ENCODE data around the gene SH3BGRL2. TPM values are rescaled to one million over a fixed set of nuclear protein-coding genes. Genes with fewer than 3 reads are reported as not detected.
A peak's percentile ranks its signal among the peaks of the same experiment; 100 is the strongest.

Gene SH3BGRL2
- 10 to 100 TPM; 24.1 to 29.1 TPM for total RNA-seq

- DNase-seq (ENCODE audit: low spot score) (no peak), ATAC-seq (ENCODE audit: insufficient number of reproducible peaks, low FRiP score, low read depth) (peak; percentile 51)
- Histone ChIP-seq H3K4me1 (ENCODE audit: control insufficient read depth in 1 of 2, low read depth in 2 of 2) (peaks cover 5 to 9% of the 10 kb centered on the region in 2 donors), H3K27ac (no peak within 1 kb of the TSS), H3K36me3 (no peaks in the 10 kb centered on the region), H3K27me3 (replicated peaks; ENCODE audit: insufficient read depth) (no peaks in the 10 kb centered on the region), H3K9me3 (no peaks in the 10 kb centered on the region), H3K4me3 (peak within 1 kb of the TSS; percentile 83)
- TF ChIP-seq CTCF (IDR thresholded peaks at IDR 0.05), result no peak
These were observed at the start of gene SH3BGRL2 for GRCh38 chr6:79630883-79631692. TSS of gene SH3BGRL2 (plus strand) at chr6:79631329. CDS start at chr6:79631462, 133 bp downstream.

GRCh38 chr6:79584332-79584731 is 46.8 kb upstream of the SH3BGRL2 start:
- no peaks in the 10 kb centered on the region for H3K36me3 ChIP-seq
- no peak overlapping the region for H3K27ac ChIP-seq
- no peaks in the 10 kb centered on the region for H3K27me3 ChIP-seq (replicated peaks; ENCODE audit: insufficient read depth)
- DNase-seq (ENCODE audit: low spot score) (no peak), ATAC-seq (ENCODE audit: insufficient number of reproducible peaks, low FRiP score, low read depth) (no peak)
- no peak overlapping the region for H3K4me3 ChIP-seq
- H3K9me3 ChIP-seq, result no peaks in the 10 kb centered on the region
- TF ChIP-seq CTCF (IDR thresholded peaks at IDR 0.05), result no peak
- no peaks in the 10 kb centered on the region for H3K4me1 ChIP-seq (ENCODE audit: control insufficient read depth in 1 of 2, low read depth in 2 of 2)

GRCh38 chr6:79586548-79586947 is 44.6 kb upstream of the SH3BGRL2 start:
- TF ChIP-seq CTCF (IDR thresholded peaks at IDR 0.05), result no peak
- H3K9me3 ChIP-seq, result no peaks in the 10 kb centered on the region
- no peaks in the 10 kb centered on the region for H3K36me3 ChIP-seq
- DNase-seq (ENCODE audit: low spot score) (no peak), ATAC-seq (ENCODE audit: insufficient number of reproducible peaks, low FRiP score, low read depth) (no peak)
- no peaks in the 10 kb centered on the region for H3K27me3 ChIP-seq (replicated peaks; ENCODE audit: insufficient read depth)
- no peak overlapping the region for H3K4me3 ChIP-seq
- no peak overlapping the region for H3K27ac ChIP-seq
- H3K4me1 ChIP-seq (ENCODE audit: control insufficient read depth in 1 of 2, low read depth in 2 of 2), result no peaks in the 10 kb centered on the region

GRCh38 chr6:79589701-79590100 is 41.4 kb upstream of the SH3BGRL2 start:
- no peak for DNase-seq (ENCODE audit: low spot score)
- Histone ChIP-seq H3K9me3 (no peaks in the 10 kb centered on the region), H3K36me3 (no peaks in the 10 kb centered on the region), H3K4me1 (ENCODE audit: control insufficient read depth in 1 of 2, low read depth in 2 of 2) (no peaks in the 10 kb centered on the region), H3K27ac (no peak overlapping the region), H3K27me3 (replicated peaks; ENCODE audit: insufficient read depth) (no peaks in the 10 kb centered on the region), H3K4me3 (no peak overlapping the region)
- ATAC-seq (ENCODE audit: insufficient number of reproducible peaks, low FRiP score, low read depth), result no peak
- TF ChIP-seq CTCF (IDR thresholded peaks at IDR 0.05), result no peak

GRCh38 chr6:79597155-79597554 is 34.0 kb upstream of the SH3BGRL2 start:
- ATAC-seq (ENCODE audit: insufficient number of reproducible peaks, low FRiP score, low read depth), result no peak
- no peak for DNase-seq (ENCODE audit: low spot score)
- H3K27ac ChIP-seq, result no peak overlapping the region
- no peaks in the 10 kb centered on the region for H3K4me1 ChIP-seq (ENCODE audit: control insufficient read depth in 1 of 2, low read depth in 2 of 2)
- TF ChIP-seq CTCF (IDR thresholded peaks at IDR 0.05), result no peak
- no peak overlapping the region for H3K4me3 ChIP-seq
- H3K27me3 ChIP-seq (replicated peaks; ENCODE audit: insufficient read depth), result no peaks in the 10 kb centered on the region
- no peaks in the 10 kb centered on the region for H3K36me3 ChIP-seq
- H3K9me3 ChIP-seq, result no peaks in the 10 kb centered on the region

All from thoracic aorta (tissue), 2 donors.